Measurements from ENCODE around the gene SMTNL1. TPM values are rescaled to one million over a fixed set of nuclear protein-coding genes. Genes with fewer than 3 reads are reported as not detected.

SMTNL1 gene
- total RNA-seq, 2 donors from 2014 or later: not detected

DNA sequence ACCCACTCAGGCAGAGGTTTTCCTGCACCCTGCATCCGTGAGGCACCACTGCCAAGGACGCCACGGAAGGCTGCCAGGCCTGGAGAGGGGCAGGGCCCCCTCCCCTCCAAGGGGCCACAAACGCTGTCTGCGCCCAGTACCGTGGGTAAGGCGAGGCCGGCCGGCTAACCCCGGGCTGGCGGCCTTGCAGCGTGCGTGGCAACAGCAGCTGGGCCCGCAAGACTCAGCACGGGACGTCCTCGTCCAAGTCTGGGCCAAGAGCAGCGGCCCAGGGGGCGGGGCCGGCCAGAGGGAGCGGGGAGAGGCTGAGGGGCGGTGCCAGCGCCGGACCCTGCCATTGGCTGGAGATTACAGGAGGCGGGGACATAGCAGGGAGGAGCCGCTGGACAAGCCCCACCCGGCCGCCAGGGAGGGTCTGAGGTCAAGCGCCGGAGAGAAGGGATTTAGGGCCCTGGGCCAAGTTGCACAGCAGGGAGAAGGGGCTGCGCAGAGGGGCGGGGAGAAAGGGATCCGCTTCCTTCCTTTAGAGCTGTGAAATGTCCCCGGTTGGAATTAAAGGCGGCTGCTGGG lies 37.9 kb upstream of the SMTNL1 start:
- 2 to 4% methylated on average over 16 to 33 of the region's 35 CpGs for WGBS, 2 donors
- peak overlapping the region; percentile 90 to 94 (median 93) for H3K27ac ChIP-seq
- ATAC-seq (peak; percentile 85), DNase-seq (peak; percentile 97 to 98 (median 98))
- H3K4me3 ChIP-seq: no peak overlapping the region
- H3K9me3 ChIP-seq: peaks cover 0 to under 1% (median 0%) of the 10 kb centered on the region in 3 donors
- H3K4me1 ChIP-seq: peaks cover 99% of the 10 kb centered on the region
- intact Hi-C loops (cut with DNase I): no loop called here
- H3K27me3 ChIP-seq: no peaks in the 10 kb centered on the region
- no peaks in the 10 kb centered on the region for H3K36me3 ChIP-seq (replicated peaks in 1 of 2; ENCODE audit: insufficient read depth in 1 of 2, low read depth in 2 of 2)
- TF ChIP-seq, protein P1, sequence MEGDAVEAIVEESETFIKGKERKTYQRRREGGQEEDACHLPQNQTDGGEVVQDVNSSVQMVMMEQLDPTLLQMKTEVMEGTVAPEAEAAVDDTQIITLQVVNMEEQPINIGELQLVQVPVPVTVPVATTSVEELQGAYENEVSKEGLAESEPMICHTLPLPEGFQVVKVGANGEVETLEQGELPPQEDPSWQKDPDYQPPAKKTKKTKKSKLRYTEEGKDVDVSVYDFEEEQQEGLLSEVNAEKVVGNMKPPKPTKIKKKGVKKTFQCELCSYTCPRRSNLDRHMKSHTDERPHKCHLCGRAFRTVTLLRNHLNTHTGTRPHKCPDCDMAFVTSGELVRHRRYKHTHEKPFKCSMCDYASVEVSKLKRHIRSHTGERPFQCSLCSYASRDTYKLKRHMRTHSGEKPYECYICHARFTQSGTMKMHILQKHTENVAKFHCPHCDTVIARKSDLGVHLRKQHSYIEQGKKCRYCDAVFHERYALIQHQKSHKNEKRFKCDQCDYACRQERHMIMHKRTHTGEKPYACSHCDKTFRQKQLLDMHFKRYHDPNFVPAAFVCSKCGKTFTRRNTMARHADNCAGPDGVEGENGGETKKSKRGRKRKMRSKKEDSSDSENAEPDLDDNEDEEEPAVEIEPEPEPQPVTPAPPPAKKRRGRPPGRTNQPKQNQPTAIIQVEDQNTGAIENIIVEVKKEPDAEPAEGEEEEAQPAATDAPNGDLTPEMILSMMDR (IDR thresholded peaks at IDR 0.05): peak in 4 of 7 experiments; percentile 22 to 33 (median 26)
- TF ChIP-seq POLR2A (IDR thresholded peaks at IDR 0.05): peak in 2 of 3 donors; percentile 58 to 61

- 7 to 27% methylated on average over 12 of the region's 12 CpGs for whole genome bisulfite sequencing, 2 donors
- H3K27me3 ChIP-seq: no peaks in the 10 kb centered on the region
- H3K36me3 ChIP-seq (replicated peaks in 1 of 2; ENCODE audit: insufficient read depth in 1 of 2, low read depth in 2 of 2): no peaks in the 10 kb centered on the region
- ATAC-seq (peak; percentile 25), DNase-seq (no peak)
- TF ChIP-seq, protein P1 (IDR thresholded peaks at IDR 0.05): peak in 1 of 7 experiments; percentile 4
- peak in 1 of 3 donors; percentile 2 for TF ChIP-seq POLR2A (IDR thresholded peaks at IDR 0.05)
- intact Hi-C loops (cut with DNase I): no loop called here
- peaks cover 99% of the 10 kb centered on the region for H3K4me1 ChIP-seq
- H3K27ac ChIP-seq: peak overlapping the region; percentile 90 to 94 (median 93)
- no peaks in the 10 kb centered on the region for H3K9me3 ChIP-seq
- no peak overlapping the region for H3K4me3 ChIP-seq
Measured at GRCh38 chr11:57499983-57500461, 37.4 kb upstream of the SMTNL1 start.

DNA sequence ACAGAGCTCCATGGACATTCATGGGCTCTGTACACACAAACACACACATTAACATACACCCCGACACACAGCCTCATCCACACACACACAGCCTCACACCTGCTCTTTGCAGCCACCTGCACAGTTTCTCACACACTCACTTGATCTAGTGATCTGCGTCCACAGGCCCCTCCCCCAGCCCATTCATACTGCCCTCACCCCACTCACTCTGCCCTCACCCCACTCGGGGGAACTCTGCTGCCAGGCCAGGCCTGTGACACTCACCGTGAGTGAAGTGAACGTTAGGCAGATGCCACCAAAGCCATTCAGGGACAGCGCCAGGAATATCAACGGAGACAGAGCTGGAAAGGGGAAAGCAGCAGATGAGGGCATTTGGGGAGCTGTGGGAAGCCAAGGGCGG lies 36.9 kb upstream of the SMTNL1 start:
- Histone ChIP-seq H3K4me1 (peaks cover 99% of the 10 kb centered on the region), H3K36me3 (replicated peaks in 1 of 2; ENCODE audit: insufficient read depth in 1 of 2, low read depth in 2 of 2) (no peaks in the 10 kb centered on the region), H3K27me3 (no peaks in the 10 kb centered on the region), H3K27ac (peak overlapping the region; percentile 90 to 94 (median 93)), H3K4me3 (no peak overlapping the region), H3K9me3 (no peaks in the 10 kb centered on the region)
- intact Hi-C loops (cut with DNase I): no loop called here
- peak; percentile 82 to 92 (median 91) for DNase-seq
- WGBS, 2 donors: 40 to 43% methylated on average over 5 to 8 of the region's 8 CpGs
- peak; percentile 20 for ATAC-seq
- no peak for TF ChIP-seq POLR2A (IDR thresholded peaks at IDR 0.05)
- TF ChIP-seq, protein P1 (IDR thresholded peaks at IDR 0.05): no peak

- WGBS, 2 donors: 50 to 57% methylated on average over 14 to 15 of the region's 15 CpGs
- Histone ChIP-seq H3K27ac (peak overlapping the region; percentile 90 to 94 (median 93)), H3K4me1 (peaks cover 99% of the 10 kb centered on the region), H3K4me3 (no peak overlapping the region), H3K9me3 (no peaks in the 10 kb centered on the region), H3K27me3 (no peaks in the 10 kb centered on the region), H3K36me3 (replicated peaks in 1 of 2; ENCODE audit: insufficient read depth in 1 of 2, low read depth in 2 of 2) (no peaks in the 10 kb centered on the region)
- DNase-seq (no peak), ATAC-seq (no peak)
- TF ChIP-seq, protein P1 (IDR thresholded peaks at IDR 0.05): no peak
- no peak for TF ChIP-seq POLR2A (IDR thresholded peaks at IDR 0.05)
- intact Hi-C loops (cut with DNase I): no loop called here
Measured at GRCh38 chr11:57500926-57501325, 36.5 kb upstream of the SMTNL1 start.

GRCh38 chr11:57501953-57502352 lies 35.4 kb upstream of the SMTNL1 start:
- Histone ChIP-seq H3K9me3 (no peaks in the 10 kb centered on the region), H3K27me3 (no peaks in the 10 kb centered on the region), H3K27ac (peak overlapping the region; percentile 79 to 93 (median 92)), H3K4me3 (no peak overlapping the region), H3K36me3 (replicated peaks in 1 of 2; ENCODE audit: insufficient read depth in 1 of 2, low read depth in 2 of 2) (no peaks in the 10 kb centered on the region), H3K4me1 (peaks cover 97% of the 10 kb centered on the region)
- peak; percentile 88 to 95 (median 94) for DNase-seq
- peak; percentile 57 for ATAC-seq
- TF ChIP-seq, protein P1 (IDR thresholded peaks at IDR 0.05): no peak
- no peak for TF ChIP-seq POLR2A (IDR thresholded peaks at IDR 0.05)
- intact Hi-C loops (cut with DNase I): no loop called here
- WGBS, 2 donors: 23 to 31% methylated on average over 4 of the region's 4 CpGs

Measured in body of pancreas (tissue), 4 donors.